ENCODE data around the gene TYR.

GRCh38 chr11:89321401-89321800, 143.7 kb downstream of the TYR start:
- TF ChIP-seq CTCF (IDR thresholded peaks at IDR 0.05) (no peak), POLR2A (IDR thresholded peaks at IDR 0.05) (no peak)

Data from ovary (tissue), 3 donors.